ENCODE measurements around the gene SCAF4.

- TF ChIP-seq CTCF (IDR thresholded peaks at IDR 0.05; ENCODE audit: low read length) (no peak), EZH2 (IDR thresholded peaks at IDR 0.05; ENCODE audit: borderline replicate concordance, low read length) (no peak)
Observed at GRCh38 chr21:31665397-31665796, 66.5 kb downstream of the SCAF4 start.
